ENCODE measurements around the gene RFX4.
A peak's percentile ranks its signal among the peaks of the same experiment; 100 is the strongest.

RFX4 gene

GRCh38 chr12:106767954-106768822, 185.4 kb downstream of the RFX4 start:
- no peak for DNase-seq

- DNase-seq, result no peak
These were observed 186.3 kb downstream of the RFX4 start for GRCh38 chr12:106769078-106769477.

DNA sequence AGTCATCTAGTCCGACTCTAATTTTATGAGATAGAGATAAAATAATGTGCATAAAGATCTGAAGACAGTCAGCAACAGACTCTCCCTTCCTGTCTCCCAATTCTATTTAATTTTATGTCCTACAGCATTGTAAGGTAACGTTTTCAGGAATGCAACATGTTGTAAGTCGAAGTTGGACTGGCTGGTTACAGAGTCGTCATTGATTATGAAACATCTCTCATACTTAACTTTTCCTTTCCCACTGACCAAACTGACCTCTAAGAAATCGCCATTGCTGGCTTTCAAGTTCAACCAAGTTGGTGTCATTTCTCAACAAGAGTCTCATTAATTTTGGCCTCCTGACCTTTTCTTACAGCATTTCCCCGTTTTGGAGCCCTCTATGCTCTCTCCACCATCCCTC, 186.7 kb downstream of the RFX4 start:
- DNase-seq, result no peak

DNA sequence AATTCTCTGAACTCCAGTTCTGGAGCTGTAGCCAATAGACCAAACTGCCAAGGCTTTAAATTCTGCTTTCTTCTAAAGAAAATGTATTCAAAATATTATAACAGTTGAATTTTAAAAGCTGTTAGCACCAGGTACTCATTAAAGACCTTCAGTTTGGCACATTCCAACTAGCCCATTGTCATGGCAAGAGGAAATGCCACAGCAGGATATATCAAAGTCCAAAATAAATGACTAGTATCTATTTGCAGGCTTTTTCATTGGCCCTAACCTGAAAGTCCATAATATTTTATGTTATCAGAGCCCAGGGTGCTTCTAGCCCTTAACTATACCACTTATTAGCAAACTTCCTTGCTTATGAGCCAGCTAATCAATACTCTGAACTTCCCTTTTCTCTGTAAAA, 188.6 kb downstream of the RFX4 start:
- DNase-seq, result no peak

DNA sequence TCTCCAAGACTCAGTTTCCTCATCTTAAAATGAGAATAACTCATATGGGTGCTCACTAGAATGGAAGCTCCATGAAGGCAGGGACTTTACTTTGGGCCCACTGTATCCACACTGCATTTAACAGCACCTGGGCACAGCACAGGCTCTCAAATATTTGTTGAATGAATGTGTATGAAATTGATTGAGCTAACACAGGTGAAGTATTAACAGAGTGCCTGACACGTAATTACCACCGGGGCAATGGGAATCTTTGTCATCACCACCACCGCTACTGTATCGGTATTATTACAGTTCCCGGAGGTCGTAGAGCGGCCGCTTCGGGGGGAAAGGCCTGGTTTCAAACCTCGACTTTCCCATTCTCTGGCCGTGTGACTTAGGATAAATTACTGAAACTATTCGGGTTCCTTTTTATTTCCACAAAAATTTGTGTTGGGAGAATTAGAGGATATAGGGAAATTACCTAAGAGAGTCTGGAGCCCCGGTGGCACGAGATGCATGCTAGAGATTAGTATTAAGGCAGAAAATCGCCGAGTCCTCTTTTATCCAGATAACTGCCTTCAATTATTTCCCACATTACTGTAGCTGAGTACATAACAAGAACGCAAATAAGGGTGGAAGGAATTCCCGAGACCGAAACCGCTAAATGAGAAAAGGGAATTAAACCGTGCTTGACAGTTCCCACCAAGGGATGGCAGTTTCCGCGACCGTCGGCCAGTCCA, 190.6 kb downstream of the RFX4 start:
- no peak for DNase-seq

DNA sequence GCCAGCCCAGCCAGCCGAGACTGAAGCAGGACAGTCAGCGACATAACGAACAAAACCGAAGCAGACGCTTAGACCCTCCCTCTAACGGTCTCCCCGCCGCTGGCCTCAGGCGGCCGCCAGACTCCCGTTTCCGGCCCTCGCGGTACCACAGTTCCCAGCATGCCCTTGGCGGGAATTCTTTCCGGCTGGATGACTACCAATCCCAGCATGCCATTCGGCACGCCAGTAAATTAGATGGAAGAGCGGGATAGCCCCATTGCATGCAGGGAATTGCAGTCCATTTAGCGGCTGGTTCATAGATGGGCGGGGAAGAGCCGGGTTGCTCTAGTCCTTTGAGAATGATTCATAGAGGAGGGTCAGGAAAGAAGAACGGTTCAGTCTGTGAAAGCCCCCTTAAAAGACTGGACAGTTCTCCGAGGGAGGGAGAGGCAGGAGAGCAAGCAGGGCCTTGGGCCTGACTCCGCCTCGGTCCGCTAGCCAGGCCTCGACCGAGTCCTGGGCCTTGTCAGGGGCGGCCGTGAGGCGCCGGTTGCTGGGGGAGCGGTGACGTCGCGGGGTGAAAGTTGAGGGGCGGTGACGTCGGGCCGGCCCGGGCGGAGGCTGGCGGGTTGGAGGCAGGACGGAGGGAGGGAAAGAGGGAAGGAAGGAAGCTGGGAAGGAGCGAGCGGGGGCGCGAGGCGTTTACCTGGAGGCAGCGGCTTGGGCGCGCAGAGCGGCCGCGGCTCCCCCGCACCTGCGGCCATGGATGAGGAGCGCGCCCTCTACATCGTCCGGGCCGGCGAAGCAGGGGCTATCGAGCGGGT, 191.4 kb downstream of the RFX4 start, which contains the start of gene RIC8B:
Gene RIC8B, plus strand, starts transcription at position 678 of the 803 bp plus-strand sequence. Its CDS starts 64 bp downstream, at position 742.
- peak; percentile 64 for DNase-seq

DNA sequence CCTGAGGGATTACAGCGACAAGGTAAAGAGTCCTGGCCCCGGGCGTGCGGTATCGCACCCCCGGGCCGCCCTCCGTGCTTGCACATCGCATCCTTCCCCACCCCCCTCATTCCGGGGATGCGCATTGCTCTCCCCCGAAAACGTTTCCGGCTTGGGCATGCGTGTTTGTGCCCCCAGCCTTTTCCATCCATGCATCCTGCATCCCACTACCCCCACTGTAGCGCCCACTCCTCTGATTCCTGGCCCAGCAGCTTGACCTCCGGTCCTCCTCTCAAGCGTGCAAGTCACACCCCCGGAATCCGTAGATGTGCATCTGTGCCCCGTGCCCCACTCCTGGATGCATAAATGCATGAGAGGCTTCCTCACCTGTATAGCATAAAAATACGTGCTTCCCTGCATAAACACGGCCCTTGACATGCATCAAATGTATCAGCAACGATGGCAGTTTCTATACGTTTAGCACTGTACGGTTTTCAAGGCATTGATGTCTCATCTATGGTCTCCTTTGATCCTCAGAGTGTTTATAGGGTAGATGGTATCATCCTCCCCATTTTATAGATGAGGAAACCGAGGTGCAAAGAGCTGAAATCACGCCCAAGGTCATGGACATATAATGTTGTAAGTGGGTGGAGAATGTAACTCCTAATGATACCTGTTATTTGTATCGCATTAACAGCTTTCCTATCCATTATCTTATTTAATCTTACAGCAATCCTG, 192.2 kb downstream of the RFX4 start:
- DNase-seq, result no peak

DNA sequence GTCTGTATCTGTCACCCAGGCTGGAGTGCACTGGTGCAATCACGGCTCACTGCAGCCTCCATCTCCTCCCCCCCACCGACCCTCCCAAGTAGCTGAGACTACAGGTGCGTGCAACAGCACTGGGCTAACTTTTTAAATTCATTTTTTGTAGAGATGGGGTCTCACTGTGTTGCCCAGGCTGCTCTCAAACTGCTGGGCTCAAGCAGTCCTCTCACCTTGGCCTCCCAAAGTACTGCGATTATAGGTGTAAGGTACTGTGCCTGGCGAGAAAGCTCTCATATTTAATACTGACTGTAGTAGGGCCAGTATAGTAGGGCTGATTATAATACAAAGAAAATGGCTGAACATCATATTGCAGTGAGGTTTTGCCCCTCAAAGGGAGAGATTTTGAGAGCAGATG, 194.1 kb downstream of the RFX4 start:
- no peak for DNase-seq

DNA sequence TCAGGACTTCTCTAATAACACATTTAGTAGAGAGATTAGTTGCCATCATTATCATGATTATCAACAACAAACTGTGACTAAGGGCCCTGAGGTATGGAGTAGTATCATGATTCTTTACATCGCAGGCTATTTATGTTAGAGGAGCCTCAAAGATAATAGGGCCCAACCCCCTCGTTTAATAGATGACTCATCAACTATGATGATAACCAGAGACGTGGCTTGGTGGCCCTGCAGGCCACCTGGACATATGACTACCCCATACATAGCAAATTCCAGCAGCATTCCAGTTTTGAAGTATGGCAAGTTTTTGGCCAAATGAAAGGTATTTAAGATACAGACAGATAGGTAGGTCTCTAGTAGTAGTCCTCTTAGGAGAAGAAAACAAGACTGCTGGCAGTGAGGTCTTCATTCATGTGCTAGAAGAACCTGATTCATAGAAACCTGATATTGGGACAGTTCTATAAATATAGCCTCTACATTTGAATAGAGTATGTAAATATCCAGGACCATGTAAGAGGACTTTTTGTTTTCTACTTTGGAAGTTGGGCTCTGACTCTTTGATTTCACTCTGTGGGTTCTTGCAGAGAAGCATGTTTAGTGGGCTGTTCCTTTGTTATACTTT, 197.3 kb downstream of the RFX4 start:
- no peak for DNase-seq

DNA sequence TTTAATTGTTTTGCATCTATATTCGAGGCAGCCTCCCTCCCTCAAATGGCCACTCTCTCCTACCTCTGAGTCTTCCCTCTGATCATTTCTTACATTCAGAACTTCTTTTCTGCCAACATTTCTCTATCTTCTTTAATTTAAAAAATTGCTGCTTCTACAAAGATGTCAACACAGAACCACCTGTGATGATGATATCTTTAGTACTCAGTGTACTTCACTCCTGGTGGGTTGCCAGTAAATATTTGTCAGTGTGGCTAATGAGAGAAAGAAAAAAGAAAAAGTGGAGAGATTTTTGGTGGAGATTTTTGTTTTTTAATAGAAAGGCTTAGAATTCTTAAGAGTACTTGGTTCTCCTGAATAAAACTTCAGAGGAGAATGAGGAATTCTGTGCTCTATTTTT, 199.8 kb downstream of the RFX4 start:
- no peak for DNase-seq

DNA sequence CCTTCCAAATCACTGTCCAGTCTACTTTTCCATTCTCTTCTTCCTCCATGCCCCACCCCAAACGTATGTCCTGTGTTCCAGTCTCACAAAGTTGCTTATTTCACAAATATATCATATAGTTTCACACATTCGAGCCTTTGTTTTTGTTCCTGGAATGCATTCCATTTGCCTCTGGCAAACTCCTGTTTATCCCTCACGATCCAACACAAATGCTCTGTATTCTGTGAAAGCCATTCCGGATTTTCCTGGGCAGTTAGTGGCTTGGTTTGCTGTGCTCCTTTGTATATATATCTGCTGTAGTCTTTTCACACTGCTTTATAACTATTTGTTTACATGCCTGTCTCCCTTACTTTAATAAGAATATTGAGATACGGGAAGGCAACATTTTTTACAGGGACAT, 200.7 kb downstream of the RFX4 start:
- no peak for DNase-seq

DNA sequence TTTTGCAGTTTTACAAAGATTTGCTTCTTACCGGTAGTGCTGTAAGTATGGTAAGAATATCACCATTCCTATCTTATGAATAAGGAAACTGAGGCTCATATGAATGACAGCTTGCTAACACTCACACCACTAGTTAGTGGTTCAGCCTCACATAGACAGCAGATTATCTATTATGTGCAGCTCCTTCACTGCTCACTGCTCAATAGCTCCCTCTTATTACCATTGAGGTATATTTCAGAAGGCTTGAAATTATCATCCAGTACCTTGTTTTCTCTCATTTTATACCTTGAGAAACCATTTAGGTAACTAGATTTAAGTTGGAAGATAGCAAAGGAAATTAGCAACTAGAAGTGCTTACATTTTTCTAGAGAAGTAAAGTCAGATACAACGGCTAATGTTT, 207.2 kb downstream of the RFX4 start:
- no peak for DNase-seq

DNA sequence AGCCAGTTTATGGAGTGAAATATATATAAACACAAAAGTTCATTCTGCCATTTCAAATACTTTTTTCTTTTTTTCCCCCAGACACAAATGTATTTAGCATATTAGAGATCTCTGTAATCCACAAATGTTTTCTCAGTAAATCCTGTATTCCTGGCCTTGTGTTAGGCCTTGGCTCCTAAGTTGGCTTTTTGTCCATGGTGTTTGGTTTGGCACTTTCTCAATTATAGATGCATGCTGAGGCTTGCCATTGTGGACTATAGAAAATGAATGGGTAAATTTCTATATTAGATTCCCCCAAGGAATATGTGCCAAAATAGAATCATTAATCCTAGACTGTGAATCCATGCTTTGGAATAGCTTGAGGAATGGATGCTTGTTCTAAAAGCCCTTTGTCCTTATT, 208.7 kb downstream of the RFX4 start:
- no peak for DNase-seq

DNA sequence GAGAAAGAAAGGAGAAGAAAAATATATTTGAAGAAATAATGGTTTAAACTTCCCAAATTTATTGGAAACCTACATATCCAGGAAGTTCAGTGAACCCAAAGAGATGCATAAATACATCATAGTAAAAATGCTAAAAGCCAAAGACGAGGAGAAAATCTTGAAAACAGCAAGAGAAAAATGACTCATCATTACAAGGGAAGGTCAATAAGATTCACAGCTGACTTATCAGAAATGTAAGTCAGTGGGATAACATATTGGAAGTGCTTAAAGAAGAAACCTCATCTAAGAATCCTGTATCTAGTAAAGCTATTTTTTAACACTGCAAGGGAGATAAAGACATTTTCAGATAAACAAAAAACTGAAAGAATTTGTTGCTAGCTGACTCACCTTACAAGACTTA, 211.6 kb downstream of the RFX4 start:
- no peak for DNase-seq

DNA sequence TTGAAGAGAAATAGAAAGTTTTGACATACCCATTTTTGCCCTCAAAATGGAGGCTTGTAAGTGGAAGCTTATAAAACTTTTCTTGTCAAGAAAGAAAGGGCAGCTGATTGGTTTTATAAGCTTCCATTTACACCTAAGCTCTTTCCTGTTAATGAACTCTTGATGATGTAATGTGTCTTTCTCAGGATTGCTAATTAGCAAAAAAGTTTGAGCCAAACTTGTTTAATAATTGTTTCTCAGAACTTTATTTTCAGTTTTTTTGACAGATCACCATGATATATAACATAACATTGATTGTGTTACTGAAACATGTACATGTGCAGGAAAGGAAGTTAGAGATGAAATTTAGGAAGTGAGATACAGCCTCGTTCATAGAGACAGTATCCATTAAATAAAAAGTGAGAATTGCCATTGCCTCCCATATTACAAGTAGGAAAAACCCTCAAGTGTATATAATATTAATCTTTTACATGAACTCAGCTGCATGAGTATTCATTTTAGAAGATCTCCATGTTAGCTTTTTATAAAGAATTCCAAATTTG, 218.4 kb downstream of the RFX4 start:
- no peak for DNase-seq

DNA sequence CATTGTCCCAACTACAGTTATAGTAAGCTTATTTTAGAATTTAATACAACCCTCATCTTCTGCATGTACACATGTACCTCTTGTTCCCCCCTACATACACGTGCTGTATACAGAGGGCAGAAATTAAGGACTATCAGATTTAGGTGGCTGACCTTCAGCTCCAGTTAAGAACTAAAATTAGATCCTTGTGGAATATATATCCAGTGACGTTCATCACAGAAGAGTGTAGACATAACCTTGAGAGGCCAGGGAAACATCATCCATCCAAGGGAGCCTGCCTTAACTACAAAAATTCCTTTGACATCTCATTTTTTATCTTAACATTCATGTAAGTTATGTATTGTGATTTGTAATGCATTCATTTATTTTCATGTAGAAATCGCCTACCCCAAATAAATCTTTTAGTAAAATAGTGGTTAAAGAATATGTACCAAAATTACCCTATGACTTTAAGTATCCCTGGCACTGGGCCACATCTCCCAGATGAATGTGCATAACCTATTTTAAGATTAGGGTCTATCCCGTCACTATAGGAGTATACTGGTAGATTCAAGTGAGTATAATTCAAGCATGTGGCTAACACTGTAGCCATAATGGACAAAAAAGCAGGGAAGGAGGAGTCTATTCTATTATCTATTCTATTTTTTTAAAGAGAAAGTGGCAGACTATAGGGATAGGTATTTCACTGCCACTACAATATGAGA, 219.2 kb downstream of the RFX4 start:
- no peak for DNase-seq

DNA sequence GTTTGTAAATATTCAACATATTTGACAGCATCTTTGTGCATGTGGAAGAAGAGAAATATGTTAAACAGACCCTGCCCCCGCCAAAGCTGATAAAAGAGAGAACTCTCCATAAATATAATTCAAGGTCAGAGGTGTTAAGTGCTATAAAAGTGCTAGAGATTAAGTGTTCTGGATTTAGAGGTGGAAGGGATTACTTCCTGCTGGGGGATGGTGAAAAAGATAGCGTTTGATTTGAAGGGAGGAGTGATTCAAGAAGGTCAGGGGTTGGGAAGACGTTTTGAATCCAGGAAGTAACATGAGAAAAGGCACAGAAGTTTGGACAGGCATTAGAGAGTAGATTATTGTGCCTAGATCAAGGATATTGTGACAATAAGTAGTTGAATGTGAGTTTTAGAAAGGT, 221.9 kb downstream of the RFX4 start:
- no peak for DNase-seq
